Colonic mucosa (tissue), 4 donors: Measurements from ENCODE around the gene DROSHA. TPM values are rescaled to one million over a fixed set of nuclear protein-coding genes. Genes with fewer than 3 reads are reported as not detected.
"Not testable (repeated sequence)": the region's sequence is repeated elsewhere in the genome, so short reads cannot be mapped to it uniquely, and the experiment has no call there.

Experiments
- DNase-seq: peaks from one replicate; pipeline ENCODE4 v3.0.0-alpha.2; 2020
- H3K27ac ChIP-seq: fragments of 200-600 bp; one replicate; pipeline ENCODE4 v1.8.0; 2021
- H3K27me3 ChIP-seq: fragments of 200-600 bp; one replicate; pipeline ENCODE4 v1.8.0; 2021
- H3K36me3 ChIP-seq: fragments of 200-600 bp; one replicate; pipeline ENCODE4 v1.8.0; 2021
- H3K4me1 ChIP-seq: fragments of 200-600 bp; one replicate; pipeline ENCODE4 v1.8.0; 2021; ENCODE audit warnings: mild to moderate bottlenecking
- H3K4me3 ChIP-seq: fragments of 200-600 bp; one replicate; pipeline ENCODE4 v1.8.0; 2021
- H3K9ac ChIP-seq, 2 donors: one replicate each; pipeline ENCODE4 v1.7.0; 2013; ENCODE audit warnings: control low read depth in 2 of 2, low read depth in 2 of 2, low read length in 2 of 2
- H3K9me3 ChIP-seq: fragments of 200-600 bp; one replicate; pipeline ENCODE4 v1.8.0; 2021
- CTCF ChIP-seq: fragments of 200-600 bp; IDR thresholded peaks from one replicate; pipeline ENCODE4 v1.8.0; 2022; ENCODE audit warnings: antibody characterized with exemption, mild to moderate bottlenecking
- intact Hi-C: fragments of 100-400 bp; cut with DNase I; formaldehyde crosslinking; loops from one replicate; pipeline ENCODE4 v1.14.1; 2022
- total RNA-seq, 2 donors: library from RNA; stranded (reverse); fragmentation: NEBNext Ultra II Directional in 1 of 2; extraction: Animal tissue kit (Norgen Biotek cat#: 25700) in 1 of 2; gene quantifications; one replicate each; pipeline ENCODE4 v1.2.1, GENCODE V29; 2021
- donor health status: healthy.
- donor health status: DM: no; HTN: no; CAD: no.
- donor health status: DM: no; HTN: no; CAD: no.

The DROSHA gene
- total RNA-seq, 2 donors from 2014 or later: 49.2 to 61.6 TPM

GRCh38 chr5:31366941-31367340, 165.0 kb downstream of the DROSHA start:
- intact Hi-C loops: no loop called here
- Histone ChIP-seq H3K27ac (no peak overlapping the region), H3K27me3 (no peaks in the 10 kb centered on the region), H3K36me3 (no peaks in the 10 kb centered on the region), H3K4me3 (no peak overlapping the region), H3K9ac (no peak overlapping the region), H3K4me1 (no peaks in the 10 kb centered on the region), H3K9me3 (no peaks in the 10 kb centered on the region)
- DNase-seq: no peak
- TF ChIP-seq CTCF: no peak

GRCh38 chr5:31365776-31366175, 166.1 kb downstream of the DROSHA start:
- Histone ChIP-seq H3K9me3 (no peaks in the 10 kb centered on the region), H3K27me3 (no peaks in the 10 kb centered on the region), H3K4me1 (no peaks in the 10 kb centered on the region), H3K4me3 (no peak overlapping the region), H3K27ac (no peak overlapping the region), H3K36me3 (no peaks in the 10 kb centered on the region), H3K9ac (no peak overlapping the region)
- intact Hi-C loops: no loop called here
- DNase-seq: no peak
- TF ChIP-seq CTCF: no peak

GRCh38 chr5:31364881-31365636, 166.8 kb downstream of the DROSHA start:
- no peak for DNase-seq
- no peak overlapping the region for H3K9ac ChIP-seq
- no peaks in the 10 kb centered on the region for H3K4me1 ChIP-seq

GRCh38 chr5:31362931-31363568, 168.8 kb downstream of the DROSHA start:
- no peak overlapping the region for H3K9ac ChIP-seq
- H3K9me3 ChIP-seq: no peaks in the 10 kb centered on the region
- H3K36me3 ChIP-seq: no peaks in the 10 kb centered on the region
- no peak for DNase-seq
- H3K27me3 ChIP-seq: no peaks in the 10 kb centered on the region
- intact Hi-C loops: no loop called here
- H3K4me3 ChIP-seq: no peak overlapping the region
- H3K27ac ChIP-seq: no peak overlapping the region
- no peaks in the 10 kb centered on the region for H3K4me1 ChIP-seq
- TF ChIP-seq CTCF: no peak

More at GRCh38 chr5:31364881-31365636, 166.8 kb downstream of the DROSHA start:
- intact Hi-C loops: no loop called here
- Histone ChIP-seq H3K36me3 (no peaks in the 10 kb centered on the region), H3K4me3 (no peak overlapping the region), H3K27me3 (no peaks in the 10 kb centered on the region), H3K27ac (no peak overlapping the region), H3K9me3 (no peaks in the 10 kb centered on the region)
- TF ChIP-seq CTCF: no peak

GRCh38 chr5:31362529-31362900, 169.4 kb downstream of the DROSHA start:
- intact Hi-C loops: no loop called here
- Histone ChIP-seq H3K4me3 (no peak overlapping the region), H3K4me1 (no peaks in the 10 kb centered on the region), H3K9me3 (no peaks in the 10 kb centered on the region), H3K27me3 (no peaks in the 10 kb centered on the region), H3K27ac (no peak overlapping the region), H3K9ac (no peak overlapping the region), H3K36me3 (no peaks in the 10 kb centered on the region)
- no peak for DNase-seq
- no peak for TF ChIP-seq CTCF

GRCh38 chr5:31361704-31362528, 170.0 kb downstream of the DROSHA start:
- DNase-seq, H3K9me3 ChIP-seq, H3K36me3 ChIP-seq, H3K4me1 ChIP-seq, H3K4me3 ChIP-seq, H3K9ac ChIP-seq, intact Hi-C loops, H3K27ac ChIP-seq, H3K27me3 ChIP-seq: not testable (repeated sequence)
